Gastrocnemius medialis (tissue), 4 donors: ENCODE data around the gene ECPAS. TPM values are rescaled to one million over a fixed set of nuclear protein-coding genes. Genes with fewer than 3 reads are reported as not detected.
"Not testable (repeated sequence)": the region's sequence is repeated elsewhere in the genome, so short reads cannot be mapped to it uniquely, and the experiment has no call there.

Experiments
- ATAC-seq, 2 donors: fragments of 150-250 bp; one replicate each; pipeline ENCODE4 v1.9.1; 2016
- DNase-seq, 2 donors: peaks; one replicate each; pipeline ENCODE4 v3.0.0-alpha.2; 2019
- H3K27ac ChIP-seq, 4 donors: fragments of 200-600 bp; sonication (generic); 1 replicate in 1 of 4; 2 replicates in 3 of 4; pipeline ENCODE4 v1.5.1; 2016 to 2018; ENCODE audit warnings: mild to moderate bottlenecking in 2 of 4, moderate library complexity in 1 of 4
- H3K27me3 ChIP-seq, 3 donors: fragments of 200-600 bp; sonication (generic) in 2 of 3; 1 replicate in 1 of 3; 2 replicates in 2 of 3; pipeline versions ENCODE4 v1.5.1 to v1.6.0; 2016 to 2019; ENCODE audit warnings: mild to moderate bottlenecking in 1 of 3, moderate library complexity in 1 of 3
- H3K36me3 ChIP-seq, 2 donors: fragments of 200-600 bp; sonication (generic) in 1 of 2; one replicate each; pipeline ENCODE4 v1.5.1; 2017 to 2018
- H3K4me1 ChIP-seq, 2 donors: fragments of 200-600 bp; sonication (generic) in 1 of 2; one replicate each; pipeline ENCODE4 v1.5.1; 2016 to 2017; ENCODE audit warnings: mild to moderate bottlenecking in 2 of 2
- H3K4me3 ChIP-seq, 4 donors: fragments of 200-600 bp; sonication (generic) in 3 of 4; 1 replicate in 1 of 4; 2 replicates in 3 of 4; pipeline ENCODE4 v1.5.1; 2016 to 2019; ENCODE audit warnings: mild to moderate bottlenecking in 2 of 4
- H3K9me3 ChIP-seq, 3 donors: fragments of 200-600 bp; sonication (generic) in 2 of 3; 1 replicate in 1 of 3; 2 replicates in 2 of 3; pipeline ENCODE4 v1.5.1; 2016 to 2019
- CTCF ChIP-seq, 5 experiments: fragments of 450-650 bp in 3 of 5; fragments of 200-600 bp in 2 of 5; sonication (generic) in 2 of 5; IDR thresholded peaks in 4 of 5; conservative IDR thresholded peaks in 1 of 5; 1 replicate in 4 of 5; 2 replicates in 1 of 5; pipeline ENCODE4 v1.5.1; 2016 to 2019; ENCODE audit warnings: antibody characterized with exemption in 5 of 5, mild to moderate bottlenecking in 3 of 5, moderate library complexity in 3 of 5
- POLR2A ChIP-seq, 2 donors: fragments of 450-650 bp; IDR thresholded peaks; one replicate each; pipeline ENCODE4 v1.6.1; 2017; ENCODE audit warnings: antibody characterized with exemption in 2 of 2, mild to moderate bottlenecking in 2 of 2, moderate library complexity in 2 of 2
- in situ Hi-C, 4 donors: fragments of 200-750 bp; cut with MboI; loops; one replicate each; pipeline versions ENCODE4 v1.15.0 to v1.8.0; 2017; ENCODE audit warnings: low sequenced_read_pairs in 4 of 4
- intact Hi-C: fragments of 100-400 bp; cut with DNase I; formaldehyde crosslinking; loops from one replicate; pipeline ENCODE4 v1.15.1; 2023; ENCODE audit warnings: low total_unique reads
- total RNA-seq, 4 donors: library from RNA; depleted of rRNA; stranded (reverse); fragments of >200 nt; gene quantifications; one replicate each; pipeline versions ENCODE4 v1.1.0 to v1.2.3, GENCODE V29; 2016

The ECPAS gene
- total RNA-seq, 4 donors from 2014 or later = 320 to 509 (median 424) TPM

DNA sequence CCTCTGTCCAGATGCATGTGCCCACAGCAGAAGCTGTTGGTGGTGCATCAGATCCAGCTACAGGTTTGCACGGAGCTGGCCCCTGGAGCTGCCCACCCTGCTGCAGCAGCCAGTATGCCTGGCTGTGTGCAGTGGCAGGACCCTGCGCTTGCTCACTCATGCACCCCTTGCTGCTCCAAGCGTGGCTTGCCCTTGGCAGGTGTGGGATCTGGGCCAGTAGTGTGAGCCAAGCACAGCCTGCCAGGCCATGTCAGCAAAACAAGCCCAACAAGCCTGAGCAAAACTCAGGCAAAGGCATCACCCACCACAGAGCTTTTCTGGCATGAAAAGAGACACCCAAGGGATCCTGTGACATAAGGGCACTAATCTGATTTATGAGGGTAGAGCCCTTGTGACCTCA is 18.3 kb upstream of the ECPAS start:
- no peaks in the 10 kb centered on the region for H3K4me1 ChIP-seq
- in situ Hi-C loops (no loop called here), intact Hi-C loops (loop anchor here (5.0 kb wide), 1 partner anchor 650 kb away; no protein-coding TSS in a partner anchor)
- ATAC-seq (no peak), DNase-seq (no peak)
- H3K4me3 ChIP-seq = no peak overlapping the region
- no peak overlapping the region for H3K27ac ChIP-seq
- H3K9me3 ChIP-seq = no peaks in the 10 kb centered on the region
- no peak for TF ChIP-seq CTCF (IDR thresholded peaks at IDR 0.05 in 4 of 5, conservative IDR thresholded peaks at IDR 0.05 in 1 of 5)
- no peak for TF ChIP-seq POLR2A (IDR thresholded peaks at IDR 0.05)
- no peaks in the 10 kb centered on the region for H3K36me3 ChIP-seq
- H3K27me3 ChIP-seq = no peaks in the 10 kb centered on the region

DNA sequence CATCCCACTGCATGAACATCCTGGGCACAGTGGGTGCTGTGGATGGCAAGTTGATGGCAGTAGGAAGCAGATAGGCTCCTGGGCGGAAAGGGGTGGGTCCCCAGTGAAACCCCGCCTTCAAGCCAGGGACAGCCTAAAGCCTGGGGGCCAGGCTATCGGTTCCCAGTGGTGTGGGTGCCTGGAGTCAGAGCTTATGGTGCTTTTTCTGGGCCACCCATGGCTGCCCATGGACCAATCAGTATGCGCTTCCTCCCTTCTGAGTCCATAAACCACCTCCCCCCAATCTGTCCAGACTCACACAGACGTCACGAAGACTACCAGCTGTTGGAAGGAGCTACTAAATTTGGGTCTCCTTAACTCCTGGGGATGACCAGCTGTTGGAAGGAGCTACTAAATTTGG is 17.5 kb upstream of the ECPAS start:
- no peak for ATAC-seq
- Histone ChIP-seq H3K36me3 (no peaks in the 10 kb centered on the region), H3K27ac (no peak overlapping the region), H3K4me3 (no peak overlapping the region), H3K9me3 (no peaks in the 10 kb centered on the region), H3K27me3 (no peaks in the 10 kb centered on the region), H3K4me1 (no peaks in the 10 kb centered on the region)
- no peak for DNase-seq
- TF ChIP-seq POLR2A (IDR thresholded peaks at IDR 0.05) (no peak), CTCF (IDR thresholded peaks at IDR 0.05 in 4 of 5, conservative IDR thresholded peaks at IDR 0.05 in 1 of 5) (no peak)
- in situ Hi-C loops = no loop called here
- intact Hi-C loops = loop anchor here (5.0 kb wide), 1 partner anchor 649 kb away; no protein-coding TSS in a partner anchor

- TF ChIP-seq CTCF (IDR thresholded peaks at IDR 0.05 in 4 of 5, conservative IDR thresholded peaks at IDR 0.05 in 1 of 5) = no peak
- no peak for TF ChIP-seq POLR2A (IDR thresholded peaks at IDR 0.05)
- Histone ChIP-seq H3K27ac (no peak overlapping the region), H3K36me3 (no peaks in the 10 kb centered on the region), H3K4me1 (no peaks in the 10 kb centered on the region), H3K9me3 (no peaks in the 10 kb centered on the region), H3K4me3 (no peak overlapping the region), H3K27me3 (no peaks in the 10 kb centered on the region)
- ATAC-seq (no peak), DNase-seq (no peak)
- intact Hi-C loops = loop anchor here (5.0 kb wide), 1 partner anchor 649 kb away; no protein-coding TSS in a partner anchor
- in situ Hi-C loops = no loop called here
Measured at GRCh38 chr9:111501005-111501562, 16.9 kb upstream of the ECPAS start.

DNA sequence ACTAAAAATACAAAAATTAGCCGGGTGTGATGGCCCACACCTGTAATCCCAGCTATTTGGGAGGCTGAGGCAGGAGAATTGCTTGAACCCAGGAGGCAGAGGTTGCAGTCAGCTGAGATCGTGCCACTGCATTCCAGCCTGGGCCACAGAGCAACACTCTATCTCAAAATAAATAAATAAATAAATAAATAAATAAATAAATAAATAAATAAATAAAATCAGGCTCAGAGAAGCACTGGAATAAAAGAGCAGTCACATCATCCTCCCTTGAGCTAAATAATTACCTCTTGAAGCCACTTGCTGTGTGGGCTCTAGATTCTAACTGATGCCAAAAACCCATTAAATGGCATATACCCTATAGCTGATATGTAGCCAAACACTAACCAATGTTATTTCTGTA is 13.0 kb upstream of the ECPAS start:
- H3K27ac ChIP-seq, intact Hi-C loops, H3K27me3 ChIP-seq, ATAC-seq, H3K36me3 ChIP-seq, in situ Hi-C loops, DNase-seq, H3K4me1 ChIP-seq, H3K4me3 ChIP-seq, H3K9me3 ChIP-seq: not testable (repeated sequence)

- in situ Hi-C loops = no loop called here
- ATAC-seq = no peak
- Histone ChIP-seq H3K4me1 (peaks cover 31 to 32% of the 10 kb centered on the region in 2 donors), H3K36me3 (no peaks in the 10 kb centered on the region), H3K4me3 (peak overlapping the region; percentile 74 to 88 (median 84)), H3K27ac (peak overlapping the region; percentile 95 to 99 (median 98)), H3K27me3 (no peaks in the 10 kb centered on the region), H3K9me3 (no peaks in the 10 kb centered on the region)
- no peak for DNase-seq
- intact Hi-C loops = loop anchor here (1.0 to 10.0 kb wide), 5 partner anchors 41 to 1790 kb away; partner anchors contain the start of genes CDC26, DNAJC25, HSDL2 and PRPF4
- TF ChIP-seq POLR2A (IDR thresholded peaks at IDR 0.05) = no peak
- peak in 1 of 5 experiments; percentile 4 for TF ChIP-seq CTCF (IDR thresholded peaks at IDR 0.05 in 4 of 5, conservative IDR thresholded peaks at IDR 0.05 in 1 of 5)
Measured at GRCh38 chr9:111484572-111484894, 350 bp upstream of the ECPAS start.
